Measurements from ENCODE around the gene OLFM1. TPM values are rescaled to one million over a fixed set of nuclear protein-coding genes. Genes with fewer than 3 reads are reported as not detected.

The OLFM1 gene
- total RNA-seq, 1 experiment from 2014 or later = 0.12 TPM

DNA sequence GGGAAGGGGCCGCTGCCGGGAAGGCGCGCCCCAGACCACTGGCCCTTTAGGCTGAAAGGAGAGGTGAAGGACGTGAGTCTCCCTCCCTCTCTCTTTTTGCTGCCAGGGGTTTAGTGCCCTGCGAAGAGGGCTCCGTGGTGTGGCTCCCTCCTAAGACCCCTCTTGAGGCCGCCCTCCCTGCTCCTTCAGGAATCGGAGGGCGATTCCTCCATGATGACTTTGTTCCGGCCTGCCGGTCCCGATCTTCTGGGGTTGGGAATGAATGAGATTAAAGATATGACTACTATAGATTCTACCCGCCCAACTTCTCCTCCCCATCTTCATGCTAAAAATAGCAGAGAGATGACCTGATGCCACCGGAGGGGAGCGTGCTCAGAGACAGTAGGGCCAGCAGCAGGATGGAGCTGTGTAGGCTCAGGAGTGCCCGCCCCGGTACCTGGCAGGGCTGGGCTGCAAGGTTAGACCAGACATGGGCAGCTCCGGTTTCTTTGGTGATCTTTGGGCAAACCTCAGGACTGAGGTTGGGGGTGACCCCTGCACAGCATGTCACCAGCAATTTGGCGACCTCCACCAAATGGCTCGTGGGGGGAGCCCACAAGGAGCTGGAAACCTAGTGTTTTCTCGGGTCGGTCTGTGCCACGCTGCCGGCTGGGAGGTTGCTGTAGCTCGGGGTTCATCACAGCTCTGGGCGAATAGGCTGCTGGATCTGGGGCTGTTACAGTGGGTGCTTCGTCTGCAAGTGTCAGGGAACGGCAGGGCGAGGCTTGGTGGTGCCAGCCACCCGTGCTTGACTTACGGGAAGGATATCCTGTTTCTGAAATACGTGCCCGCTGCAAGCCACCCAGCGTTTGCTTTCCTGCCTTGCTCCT lies 1.7 kb downstream of the OLFM1 start:
- no peak for DNase-seq (ENCODE audit: low read depth)

DNA sequence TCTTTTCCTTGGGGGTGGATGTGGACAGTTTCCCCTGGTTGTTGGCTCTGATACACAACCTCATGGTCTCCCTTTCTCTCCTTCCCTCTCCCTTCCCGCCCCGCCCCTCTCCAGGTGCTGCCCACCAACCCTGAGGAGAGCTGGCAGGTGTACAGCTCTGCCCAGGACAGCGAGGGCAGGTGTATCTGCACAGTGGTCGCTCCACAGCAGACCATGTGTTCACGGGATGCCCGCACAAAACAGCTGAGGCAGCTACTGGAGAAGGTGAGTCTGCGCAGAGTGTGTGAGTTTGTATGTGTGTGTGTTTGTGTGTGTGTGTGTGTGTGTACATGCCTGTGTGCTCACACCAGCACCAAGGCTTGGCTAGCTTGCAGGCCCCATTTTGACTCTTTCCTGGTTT lies 2.6 kb downstream of the OLFM1 start:
- no peak for DNase-seq (ENCODE audit: low read depth)

DNA sequence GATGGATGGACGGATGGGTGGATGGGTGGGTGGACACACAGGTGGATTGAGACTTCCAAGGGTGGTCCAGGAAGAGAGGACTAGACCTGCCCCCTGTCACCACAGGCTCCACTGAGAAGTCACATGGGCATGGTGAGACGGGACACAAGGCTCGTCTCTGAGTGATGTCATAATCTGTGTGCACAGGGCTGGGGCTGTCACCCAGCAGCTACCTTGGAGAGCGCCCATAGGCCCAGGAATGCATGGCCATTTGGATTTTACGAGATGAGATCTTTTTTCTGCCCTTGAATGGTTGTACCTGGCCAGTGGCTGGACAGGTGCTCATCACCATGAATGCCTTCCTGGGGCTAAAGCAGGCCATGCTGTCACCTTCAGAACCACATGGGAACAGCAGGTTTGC lies 3.1 kb downstream of the OLFM1 start:
- DNase-seq (ENCODE audit: low read depth) = no peak

DNA sequence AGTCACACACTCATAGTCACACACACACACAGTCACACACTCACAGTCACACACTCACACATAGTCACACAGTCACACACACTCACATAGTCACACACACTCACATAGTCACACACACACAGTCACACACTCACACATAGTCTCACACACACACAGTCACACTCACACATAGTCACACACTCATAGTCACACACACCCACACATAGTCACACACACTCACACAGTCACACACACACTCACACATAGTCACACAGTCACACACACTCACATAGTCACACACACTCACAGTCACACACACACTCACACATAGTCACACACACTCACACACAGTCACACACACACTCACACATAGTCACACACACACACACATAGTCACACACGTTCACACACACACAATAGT lies 4.1 kb downstream of the OLFM1 start:
- no peak for DNase-seq (ENCODE audit: low read depth)

DNA sequence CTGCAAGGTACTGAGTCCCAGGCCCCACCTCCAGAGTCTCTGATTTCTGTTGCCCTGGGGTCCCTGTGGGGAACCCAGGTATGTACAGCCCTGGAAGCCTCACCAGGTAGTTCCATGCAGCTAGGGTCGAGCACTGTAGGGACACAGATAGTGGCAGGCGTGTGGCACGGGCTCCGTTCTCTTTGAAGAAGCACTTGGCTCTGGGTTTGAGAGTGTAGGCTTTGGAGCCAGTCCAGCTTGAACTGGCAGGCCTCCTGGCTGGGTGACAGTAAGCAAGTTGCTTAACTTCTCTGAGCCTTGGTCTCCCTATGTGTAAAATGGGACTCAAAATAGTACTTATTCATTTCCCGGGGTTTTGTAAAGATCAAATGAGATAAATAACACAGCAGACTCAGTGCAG lies 5.6 kb downstream of the OLFM1 start:
- DNase-seq (ENCODE audit: low read depth) = no peak

DNA sequence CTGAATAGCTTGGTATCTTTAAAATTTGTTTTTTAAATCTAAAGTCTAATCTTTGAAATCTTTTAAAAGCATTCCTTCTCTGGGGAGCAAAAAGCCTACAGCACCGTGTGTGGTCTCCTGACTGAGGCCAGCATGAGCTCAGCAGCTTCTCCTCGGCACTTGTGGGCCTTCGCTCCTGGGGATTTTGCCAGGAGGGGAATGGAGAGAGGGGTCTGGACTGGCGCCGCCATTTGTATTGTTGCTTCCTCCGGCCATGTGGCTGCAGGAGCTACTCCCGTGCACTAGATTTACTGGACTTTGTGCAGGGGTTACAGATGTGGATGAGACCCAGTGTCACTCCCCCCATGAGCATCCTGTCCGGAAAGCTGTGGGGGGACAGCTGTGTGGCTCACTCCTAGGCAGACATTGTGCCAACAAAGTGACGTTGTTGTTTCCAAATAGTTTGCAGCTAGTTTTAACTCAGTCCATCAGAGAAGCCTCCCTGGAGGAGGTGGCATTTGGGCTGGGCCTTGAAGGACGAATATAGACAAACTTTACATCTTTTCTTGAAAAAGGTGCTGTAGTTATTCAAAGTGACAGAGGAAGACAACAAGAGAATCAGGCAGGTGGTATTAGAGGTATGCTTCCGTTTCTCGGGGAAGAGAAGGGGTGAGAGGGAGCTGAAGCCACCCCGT lies 6.6 kb downstream of the OLFM1 start:
- DNase-seq (ENCODE audit: low read depth) = no peak

DNA sequence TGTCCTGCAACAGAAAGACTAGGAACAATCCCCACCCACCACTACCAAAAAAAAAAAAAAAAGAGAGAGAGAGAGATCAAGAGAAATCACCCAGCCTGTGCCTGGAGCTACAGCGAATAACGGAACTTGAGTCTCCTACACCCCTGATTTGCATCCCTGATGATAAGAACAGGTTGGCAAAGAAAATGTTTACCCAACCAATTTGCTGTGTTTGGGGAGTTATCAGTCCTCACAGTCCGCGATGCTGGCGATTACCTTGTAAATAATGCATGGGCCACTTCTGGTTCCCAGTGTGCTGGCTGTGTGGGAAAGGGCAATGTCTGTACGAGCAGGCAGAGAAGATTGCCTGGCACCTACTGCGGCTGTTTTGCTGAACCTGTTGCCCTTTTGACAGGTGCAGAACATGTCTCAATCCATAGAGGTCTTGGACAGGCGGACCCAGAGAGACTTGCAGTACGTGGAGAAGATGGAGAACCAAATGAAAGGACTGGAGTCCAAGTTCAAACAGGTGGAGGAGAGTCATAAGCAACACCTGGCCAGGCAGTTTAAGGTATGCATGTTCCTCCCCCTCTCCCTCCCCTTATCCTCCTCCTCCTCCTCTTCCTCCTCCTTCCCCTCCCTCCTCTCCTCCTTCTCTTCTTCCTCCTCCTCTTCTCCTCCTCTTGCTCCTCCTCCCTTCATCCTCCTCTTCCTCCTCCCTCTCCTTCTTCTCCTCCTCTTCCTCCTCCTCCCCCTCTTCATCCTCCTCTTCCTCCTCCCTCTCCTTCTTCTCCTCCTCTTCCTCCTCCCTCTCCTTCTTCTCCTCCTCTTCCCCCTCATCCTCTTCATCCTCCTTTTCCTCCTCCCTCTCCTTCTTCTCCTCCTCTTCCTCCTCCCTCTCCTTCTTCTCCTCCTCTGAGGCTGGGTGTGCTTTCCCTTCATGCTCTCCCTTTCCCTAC lies 8.3 kb downstream of the OLFM1 start:
- DNase-seq (ENCODE audit: low read depth) = no peak

DNA sequence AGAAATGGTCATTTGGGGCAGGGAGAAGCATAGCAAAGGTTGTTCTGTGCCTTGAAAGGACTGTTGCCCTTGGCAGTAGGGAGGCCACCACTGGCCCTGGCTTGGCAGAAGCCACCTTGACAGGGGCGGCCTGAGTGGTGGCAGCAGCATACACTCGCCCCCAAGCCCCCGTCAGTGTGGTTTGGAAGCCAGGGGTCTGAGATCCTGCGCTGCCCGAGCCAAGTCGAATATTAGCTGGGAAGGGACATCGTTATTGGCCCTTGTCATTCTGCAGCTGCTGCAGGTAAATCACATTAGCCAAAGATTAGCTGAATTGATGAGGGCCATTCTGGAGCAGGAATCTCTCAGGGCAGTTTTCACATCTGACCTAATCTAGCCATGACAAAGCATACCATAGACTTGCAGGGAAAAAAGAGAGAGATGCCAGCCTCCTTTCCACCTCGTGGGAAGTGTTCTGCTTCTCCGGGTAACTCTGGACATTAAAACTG lies 9.0 kb downstream of the OLFM1 start:
- DNase-seq (ENCODE audit: low read depth) = no peak

DNA sequence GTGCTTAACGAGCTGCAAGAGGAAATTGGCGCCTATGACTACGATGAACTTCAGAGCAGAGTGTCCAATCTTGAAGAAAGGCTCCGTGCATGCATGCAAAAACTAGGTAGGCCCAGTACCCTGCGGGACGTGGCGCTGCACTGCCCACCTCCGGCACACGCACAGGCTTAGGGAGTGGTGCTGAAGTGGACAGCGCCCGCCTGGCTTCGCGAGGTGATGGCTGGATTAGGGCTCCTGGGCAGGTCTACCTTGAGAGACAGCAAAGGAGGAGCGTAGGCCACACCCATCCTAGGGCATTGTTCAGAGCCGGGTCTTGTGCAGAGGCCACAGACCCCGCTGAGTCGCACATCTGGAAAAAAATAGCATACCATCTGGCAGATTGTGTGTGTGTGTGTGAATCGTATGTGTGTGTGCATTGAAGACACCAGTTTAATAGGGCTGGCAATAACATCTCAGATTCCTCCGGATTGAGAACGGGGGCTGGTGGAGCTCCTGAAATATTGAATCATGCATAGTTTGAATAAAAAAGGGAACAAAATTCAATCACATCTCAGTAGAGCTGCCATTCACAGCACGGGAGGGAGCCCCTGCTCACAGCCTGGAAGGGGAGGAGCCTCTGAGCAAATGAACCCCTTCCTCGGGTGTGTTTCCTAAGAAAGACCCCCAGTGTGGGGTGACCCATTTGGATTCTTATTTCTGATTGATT lies 11.1 kb downstream of the OLFM1 start:
- peak; percentile 3 for DNase-seq (ENCODE audit: low read depth)

DNA sequence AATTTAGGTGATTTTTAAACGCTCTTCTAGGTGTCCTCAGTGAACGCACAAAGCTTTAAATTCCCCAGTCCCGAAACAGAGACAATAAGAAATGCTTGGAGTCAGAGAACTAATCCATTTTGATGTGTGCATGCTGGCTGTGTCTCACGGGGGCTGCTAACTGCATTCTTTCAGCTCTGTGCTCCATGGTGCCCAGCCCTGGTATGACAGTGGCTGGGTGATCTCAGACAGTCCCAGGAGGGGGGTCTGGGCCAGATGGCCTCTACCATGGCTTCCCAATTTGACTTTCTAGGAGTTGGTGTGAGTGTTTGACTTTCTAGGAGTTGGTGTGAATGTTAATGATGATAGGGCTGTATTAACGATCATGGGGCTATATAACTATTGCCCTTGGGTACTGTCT lies 12.1 kb downstream of the OLFM1 start:
- no peak for DNase-seq (ENCODE audit: low read depth)

DNA sequence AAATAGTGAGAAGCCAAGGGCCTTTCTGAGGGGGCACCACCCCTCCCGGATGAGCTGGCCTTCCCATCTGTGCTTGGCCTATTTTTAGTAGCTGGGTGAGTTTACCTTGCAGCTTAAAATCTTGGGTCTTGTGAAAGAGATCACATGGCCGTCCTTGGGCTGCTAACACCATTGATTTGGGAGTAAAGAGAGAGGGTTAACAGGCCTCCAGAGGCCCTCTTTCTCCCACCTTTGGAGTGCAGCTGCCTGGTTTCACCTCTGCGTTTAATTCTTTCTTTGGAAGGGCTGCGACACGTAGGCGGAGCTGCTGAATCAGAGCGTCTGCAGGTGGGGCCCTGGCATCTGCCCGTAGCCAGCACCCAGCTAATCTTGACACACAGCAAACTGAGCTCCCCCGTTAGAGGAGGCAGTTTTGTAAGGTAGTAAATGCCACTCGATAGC lies 12.8 kb downstream of the OLFM1 start:
- DNase-seq (ENCODE audit: low read depth) = no peak

DNA sequence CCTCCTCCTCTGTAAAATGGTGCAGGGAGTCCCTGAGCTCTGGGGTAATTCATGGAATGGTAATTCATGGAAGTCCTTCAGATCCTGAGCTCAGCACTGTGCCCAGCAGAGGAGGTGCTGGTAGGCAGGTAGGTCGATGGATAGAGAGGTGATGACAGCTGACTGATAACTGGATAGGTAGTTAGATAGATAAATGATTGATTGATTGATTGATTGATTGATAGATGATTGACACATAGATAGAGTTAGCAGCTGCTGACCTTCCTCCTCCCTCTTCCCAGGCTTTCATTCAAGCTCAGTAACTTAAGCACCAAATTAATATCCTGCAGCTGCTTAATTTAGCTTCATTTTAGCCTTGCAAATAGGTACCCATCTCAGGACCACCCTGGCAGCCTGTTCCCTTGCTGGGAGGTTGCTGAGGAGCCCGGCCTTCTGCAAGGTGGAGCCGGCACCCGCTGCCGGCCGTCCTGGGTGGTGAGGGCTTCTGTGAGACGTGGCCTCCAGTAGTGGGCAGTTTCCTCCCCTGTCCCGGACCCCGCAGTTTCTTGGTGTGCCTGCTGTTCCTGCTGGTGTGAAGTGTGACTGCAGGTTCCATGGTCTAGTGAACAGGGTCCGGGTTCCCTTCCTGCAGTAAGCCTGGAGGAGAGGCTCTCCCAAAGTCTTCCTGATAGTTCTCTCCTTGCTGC lies 13.4 kb downstream of the OLFM1 start:
- no peak for DNase-seq (ENCODE audit: low read depth)

DNA sequence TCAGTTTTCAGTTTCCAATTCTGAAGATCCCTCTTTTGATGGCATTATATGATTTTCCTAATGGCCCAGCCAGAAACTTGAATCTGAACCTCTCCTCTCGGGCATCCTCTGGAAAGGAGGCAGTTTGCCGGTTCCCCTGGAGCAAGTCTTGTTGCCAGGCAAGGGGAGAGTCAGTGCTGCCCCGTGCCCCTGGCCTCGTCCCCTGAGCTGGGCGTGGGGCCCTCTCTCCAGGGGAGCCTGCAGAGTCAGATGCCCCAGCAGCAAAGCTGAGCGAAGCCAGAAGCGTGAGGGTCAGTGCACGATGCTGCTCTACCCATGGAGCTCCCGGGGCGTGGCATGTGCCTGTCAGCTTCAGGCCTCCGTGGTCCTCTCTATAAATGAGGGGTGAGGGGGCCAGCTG lies 14.0 kb downstream of the OLFM1 start:
- no peak for DNase-seq (ENCODE audit: low read depth)

DNA sequence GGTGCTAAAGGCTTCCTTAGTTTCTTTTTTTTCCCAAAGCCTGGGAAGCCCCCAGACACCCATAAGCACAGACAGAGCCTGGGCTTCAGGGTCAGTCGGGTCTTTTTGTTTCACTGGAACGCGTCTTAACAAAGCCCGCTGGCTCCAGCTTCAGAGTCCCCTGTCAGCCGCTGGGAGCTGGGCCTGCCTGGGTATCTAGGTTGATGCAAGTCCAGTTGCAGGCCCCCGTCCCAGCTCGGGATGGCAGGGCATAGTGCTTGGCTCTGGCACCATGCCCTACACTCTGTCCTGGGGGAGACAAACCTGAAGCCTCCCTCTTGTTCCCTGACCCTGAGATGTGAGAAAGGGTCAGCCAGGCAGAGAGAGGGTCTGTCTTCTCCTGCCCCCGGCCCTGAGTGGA lies 14.5 kb downstream of the OLFM1 start:
- DNase-seq (ENCODE audit: low read depth) = no peak

DNA sequence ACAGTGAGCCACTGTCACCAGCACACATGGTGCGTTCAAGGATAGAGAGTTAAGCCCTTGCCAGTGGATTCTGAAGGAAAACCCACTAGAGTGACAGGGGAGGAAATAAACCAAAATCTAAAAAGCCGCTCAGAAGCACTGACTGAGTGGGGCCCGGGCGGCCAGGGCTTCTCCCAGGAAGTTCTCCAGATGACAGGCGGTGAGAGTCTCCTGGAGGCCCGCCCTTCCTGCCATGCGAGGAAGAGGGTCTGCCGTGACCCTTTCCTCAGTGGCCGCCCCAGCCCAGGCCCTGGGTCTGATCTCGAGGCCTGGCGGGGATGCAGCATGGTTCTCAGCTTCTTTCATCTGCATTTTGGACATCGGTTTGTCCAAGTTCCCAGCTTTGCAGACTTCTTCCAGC lies 14.9 kb downstream of the OLFM1 start:
- DNase-seq (ENCODE audit: low read depth) = no peak

DNA sequence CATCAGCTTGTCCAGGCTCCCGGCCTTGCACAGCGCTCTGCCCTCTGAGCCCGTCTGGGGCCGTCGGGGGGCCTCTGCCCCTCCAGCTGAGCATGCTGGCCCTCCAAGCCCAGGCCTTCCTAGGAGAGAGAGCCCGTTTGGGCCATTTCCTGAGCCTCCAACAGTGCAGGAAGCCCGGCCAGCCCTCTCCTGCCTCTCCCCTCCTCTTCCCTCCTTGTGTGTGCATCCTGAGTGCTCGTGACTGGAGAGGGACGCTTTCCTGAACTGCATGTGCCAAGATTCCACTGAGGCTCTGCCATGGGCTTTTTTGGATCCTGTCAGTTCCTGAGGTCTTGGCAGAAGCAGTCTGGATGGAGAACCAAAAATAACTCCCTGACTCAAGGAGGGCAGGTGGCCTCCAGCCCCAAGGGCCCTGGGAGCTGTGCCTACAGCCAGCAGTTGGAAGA lies 15.6 kb downstream of the OLFM1 start:
- no peak for DNase-seq (ENCODE audit: low read depth)

DNA sequence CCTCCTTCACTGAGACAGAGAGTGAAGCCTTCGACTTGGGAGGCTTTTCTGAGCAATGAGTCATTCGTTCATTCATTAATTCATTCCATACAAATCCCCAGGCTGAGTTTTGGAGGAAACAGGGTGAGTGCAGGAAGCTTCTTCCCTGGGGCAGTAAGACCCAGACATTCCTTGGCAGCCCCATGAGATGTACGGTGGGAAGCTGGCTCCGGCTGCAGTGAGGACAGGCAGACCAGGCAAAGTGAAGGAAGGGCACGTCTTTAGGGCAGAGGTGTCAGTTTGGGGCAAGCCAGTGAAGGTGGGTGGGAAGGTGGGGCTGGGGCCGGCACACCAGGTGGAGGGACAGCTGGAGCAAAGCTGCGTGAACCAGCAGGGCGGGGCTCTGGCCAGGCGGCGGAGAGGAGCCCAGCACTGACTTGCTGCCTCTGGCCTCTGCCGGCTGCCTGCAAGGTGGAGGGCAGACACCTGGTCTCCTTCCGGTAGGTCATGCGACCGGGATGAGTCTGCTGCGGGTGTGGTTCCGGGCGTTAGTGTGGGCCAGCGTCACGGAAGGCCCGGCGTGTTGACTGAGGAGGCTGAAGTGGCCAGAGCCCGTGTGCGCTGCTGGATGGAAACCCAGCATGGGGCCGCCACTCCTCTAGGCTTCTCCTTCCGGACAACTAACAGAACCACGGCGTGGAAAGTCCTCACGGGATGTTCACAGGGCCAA lies 16.6 kb downstream of the OLFM1 start:
- no peak for DNase-seq (ENCODE audit: low read depth)

DNA sequence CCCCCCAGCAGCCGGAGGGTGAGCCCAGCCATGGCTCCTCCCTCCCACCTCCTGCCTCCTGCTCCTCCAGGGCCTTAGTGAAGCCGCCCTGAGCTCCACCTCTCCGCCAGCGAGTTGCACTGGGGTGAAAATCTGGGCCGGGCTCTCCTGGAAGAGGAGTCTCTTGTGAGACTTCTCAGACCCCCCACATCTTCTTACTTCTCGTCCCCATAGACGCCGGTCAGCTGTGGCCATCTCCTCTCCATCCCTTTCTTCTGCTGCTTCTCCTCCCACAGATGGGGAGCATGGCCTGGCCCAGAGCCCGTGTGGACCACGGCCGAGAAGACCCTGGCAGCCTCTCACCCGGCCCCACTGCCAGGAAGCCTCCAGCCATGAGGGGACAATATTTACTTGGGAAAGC lies 17.3 kb downstream of the OLFM1 start:
- DNase-seq (ENCODE audit: low read depth) = no peak

DNA sequence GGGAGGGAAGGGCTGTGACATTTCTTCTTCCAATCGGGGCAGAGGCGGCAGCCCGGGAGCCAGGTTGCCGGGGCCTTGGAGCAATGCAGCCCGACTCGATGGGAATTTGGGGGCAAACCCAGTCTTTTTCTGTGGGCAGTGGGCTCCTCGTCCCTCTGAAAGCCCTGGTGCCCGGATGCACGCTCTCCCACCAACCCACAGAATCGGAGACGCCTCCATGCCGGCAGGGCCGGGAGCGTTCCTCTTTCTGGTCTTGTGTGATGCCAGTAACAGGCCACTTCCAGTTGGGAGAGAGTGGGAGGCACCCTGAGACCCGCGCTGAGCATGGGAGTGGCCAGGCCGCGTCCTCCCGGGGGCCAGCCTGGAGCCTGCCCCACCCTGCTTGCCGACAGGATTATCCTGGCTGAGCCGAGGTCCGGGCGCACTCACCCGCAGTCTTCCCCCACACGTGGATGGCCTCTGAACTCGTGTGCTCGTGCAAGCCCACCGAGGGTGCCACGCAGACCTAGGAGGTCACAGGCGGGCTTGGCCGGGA lies 17.8 kb downstream of the OLFM1 start:
- DNase-seq (ENCODE audit: low read depth) = no peak

Data from RPMI7951 (cell line).